Stomach smooth muscle (tissue), 2 donors: ENCODE results near the gene MN1.

ENCODE experiments used
- H3K27ac ChIP-seq: one replicate; pipeline ENCODE4 v1.7.0; 2013; ENCODE audit warnings: mild to moderate bottlenecking, low read length, inconsistent platforms
- H3K27me3 ChIP-seq, 2 donors: one replicate each; pipeline ENCODE4 v1.7.0; 2013; ENCODE audit warnings: low read length in 2 of 2; ENCODE audit not compliant: insufficient read depth in 2 of 2, control insufficient read depth in 1 of 2
- H3K36me3 ChIP-seq, 2 donors: one replicate each; pipeline ENCODE4 v1.7.0; 2013; ENCODE audit warnings: low read length in 2 of 2; ENCODE audit not compliant: control insufficient read depth in 2 of 2, insufficient read depth in 2 of 2
- H3K4me1 ChIP-seq: one replicate; pipeline ENCODE4 v1.7.0; 2013; ENCODE audit warnings: low read length; ENCODE audit not compliant: control insufficient read depth, insufficient read depth
- H3K4me3 ChIP-seq, 2 donors: one replicate each; pipeline ENCODE4 v1.7.0; 2013; ENCODE audit warnings: low read length in 2 of 2
- H3K9ac ChIP-seq, 2 donors: one replicate each; pipeline ENCODE4 v1.7.0; 2013; ENCODE audit warnings: low read length in 2 of 2, mild to moderate bottlenecking in 1 of 2
- H3K9me3 ChIP-seq, 2 donors: one replicate each; pipeline ENCODE4 v1.7.0; 2013; ENCODE audit warnings: low read length in 2 of 2; ENCODE audit not compliant: control insufficient read depth in 2 of 2
- donor health status: healthy.
- donor health status: Pancreatic carcinoma.

The MN1 gene

GRCh38 chr22:27720860-27721259 is 80.7 kb downstream of the MN1 start:
- Histone ChIP-seq H3K9me3 (peaks cover 0 to 5% of the 10 kb centered on the region in 2 donors), H3K4me1 (peaks cover 7% of the 10 kb centered on the region), H3K27ac (no peak overlapping the region), H3K4me3 (no peak overlapping the region), H3K9ac (no peak overlapping the region), H3K27me3 (peaks cover 0 to 3% of the 10 kb centered on the region in 2 donors), H3K36me3 (no peaks in the 10 kb centered on the region)

DNA sequence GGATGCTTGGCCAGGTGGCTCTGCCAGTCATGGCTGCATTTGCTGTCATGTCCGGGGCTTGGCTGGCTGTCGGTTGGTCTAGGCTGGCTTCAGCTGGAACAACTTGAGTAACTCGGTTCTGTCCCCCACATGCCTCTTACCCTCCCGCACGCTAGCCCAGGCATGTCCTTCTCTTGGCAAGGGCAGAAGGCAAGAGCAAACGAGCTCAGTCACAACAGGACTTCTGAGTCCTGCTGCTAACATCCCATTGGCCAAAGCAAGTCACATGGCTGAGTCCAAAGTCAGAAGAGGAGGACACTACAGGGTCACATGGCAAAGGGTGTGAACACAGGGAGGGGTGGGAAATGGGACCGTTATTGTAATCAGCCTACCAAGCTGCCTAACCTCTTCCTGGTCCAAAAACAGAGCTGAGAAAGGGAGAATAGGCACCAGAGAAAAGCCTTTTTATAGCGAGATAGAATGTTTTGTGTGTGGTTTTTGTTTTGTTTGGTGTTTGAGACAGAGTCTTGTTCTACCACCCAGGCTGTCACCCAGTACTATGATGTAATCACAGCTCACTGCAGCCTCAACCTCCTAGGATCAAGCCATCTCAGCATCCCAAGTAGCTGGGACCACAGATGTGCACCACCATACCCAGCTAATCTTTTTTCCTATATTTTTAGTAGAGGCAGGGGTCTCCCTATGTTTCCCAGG is 81.9 kb downstream of the MN1 start:
- H3K9ac ChIP-seq = no peak overlapping the region
- peaks cover 7% of the 10 kb centered on the region for H3K4me1 ChIP-seq
- peaks cover 0 to 6% of the 10 kb centered on the region in 2 donors for H3K9me3 ChIP-seq
- H3K27me3 ChIP-seq = peaks cover 0 to 5% of the 10 kb centered on the region in 2 donors
- no peak overlapping the region for H3K27ac ChIP-seq
- H3K4me3 ChIP-seq = no peak overlapping the region
- no peaks in the 10 kb centered on the region for H3K36me3 ChIP-seq

DNA sequence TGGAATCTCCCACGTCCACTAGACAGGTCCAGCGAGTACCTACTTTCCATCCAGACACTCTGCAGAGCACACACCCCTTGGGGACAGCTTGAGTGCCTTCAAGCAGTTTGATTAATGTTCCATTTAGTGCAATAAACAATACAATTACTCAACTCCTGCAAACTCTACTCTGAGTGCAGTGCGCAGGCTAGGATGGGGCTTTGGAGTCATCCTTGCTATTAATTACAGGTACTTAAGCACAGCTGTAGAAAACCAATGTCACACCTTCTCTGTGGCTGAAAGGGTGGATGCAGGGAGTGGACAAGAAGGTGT is 82.6 kb downstream of the MN1 start:
- Histone ChIP-seq H3K36me3 (no peaks in the 10 kb centered on the region), H3K4me1 (peaks cover 7% of the 10 kb centered on the region), H3K9me3 (peaks cover 0 to 6% of the 10 kb centered on the region in 2 donors), H3K9ac (no peak overlapping the region), H3K27ac (no peak overlapping the region), H3K27me3 (peaks cover 0 to 5% of the 10 kb centered on the region in 2 donors), H3K4me3 (no peak overlapping the region)

GRCh38 chr22:27718186-27719035 is 83.1 kb downstream of the MN1 start:
- peak overlapping the region in 1 of 2 donors; percentile 40 for H3K4me3 ChIP-seq
- H3K36me3 ChIP-seq = no peaks in the 10 kb centered on the region
- H3K27me3 ChIP-seq = peaks cover 0 to 5% of the 10 kb centered on the region in 2 donors
- H3K4me1 ChIP-seq = peaks cover 7% of the 10 kb centered on the region
- peaks cover 0 to 6% of the 10 kb centered on the region in 2 donors for H3K9me3 ChIP-seq
- no peak overlapping the region for H3K27ac ChIP-seq
- no peak overlapping the region for H3K9ac ChIP-seq

- peaks cover 0 to 6% of the 10 kb centered on the region in 2 donors for H3K9me3 ChIP-seq
- no peak overlapping the region for H3K9ac ChIP-seq
- H3K4me1 ChIP-seq = peaks cover 7% of the 10 kb centered on the region
- no peaks in the 10 kb centered on the region for H3K36me3 ChIP-seq
- H3K4me3 ChIP-seq = no peak overlapping the region
- no peak overlapping the region for H3K27ac ChIP-seq
- peaks cover 0 to 7% of the 10 kb centered on the region in 2 donors for H3K27me3 ChIP-seq
Measured at GRCh38 chr22:27717094-27717493, 84.5 kb downstream of the MN1 start.

- Histone ChIP-seq H3K36me3 (no peaks in the 10 kb centered on the region), H3K9ac (no peak overlapping the region), H3K4me1 (peaks cover 7% of the 10 kb centered on the region), H3K4me3 (no peak overlapping the region), H3K27me3 (peaks cover 0 to 7% of the 10 kb centered on the region in 2 donors), H3K9me3 (peaks cover 0 to 6% of the 10 kb centered on the region in 2 donors), H3K27ac (no peak overlapping the region)
Measured at GRCh38 chr22:27716074-27716473, 85.5 kb downstream of the MN1 start.

DNA sequence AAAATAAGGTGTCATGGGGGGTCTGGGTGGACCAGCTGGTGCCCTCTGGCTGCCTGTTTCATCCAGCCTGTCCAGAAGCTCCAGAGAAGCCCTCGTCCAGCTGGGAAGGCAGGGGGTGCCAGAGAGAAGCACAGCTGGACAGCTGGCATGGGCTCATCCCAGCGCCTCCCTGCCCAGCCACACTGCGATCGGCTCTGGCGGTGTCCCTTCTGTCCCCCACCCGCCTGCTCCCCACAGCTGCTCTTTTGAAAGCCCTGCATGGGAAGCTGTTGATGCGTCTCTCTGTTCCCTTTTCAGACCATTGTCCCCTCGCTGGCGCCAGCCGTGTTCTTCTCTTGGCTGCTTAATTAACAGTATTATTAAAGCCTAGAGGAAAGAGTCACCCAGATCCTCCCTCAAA is 86.5 kb downstream of the MN1 start:
- no peak overlapping the region for H3K27ac ChIP-seq
- H3K9me3 ChIP-seq = peaks cover 0 to 6% of the 10 kb centered on the region in 2 donors
- peaks cover 7% of the 10 kb centered on the region for H3K4me1 ChIP-seq
- no peak overlapping the region for H3K4me3 ChIP-seq
- H3K9ac ChIP-seq = no peak overlapping the region
- no peaks in the 10 kb centered on the region for H3K36me3 ChIP-seq
- peaks cover 0 to 7% of the 10 kb centered on the region in 2 donors for H3K27me3 ChIP-seq

GRCh38 chr22:27714068-27714467 is 87.5 kb downstream of the MN1 start:
- no peak overlapping the region for H3K4me3 ChIP-seq
- H3K9ac ChIP-seq = no peak overlapping the region
- no peaks in the 10 kb centered on the region for H3K36me3 ChIP-seq
- peaks cover 7% of the 10 kb centered on the region for H3K4me1 ChIP-seq
- no peak overlapping the region for H3K27ac ChIP-seq
- peaks cover 0 to 6% of the 10 kb centered on the region in 2 donors for H3K9me3 ChIP-seq
- peaks cover 3 to 7% of the 10 kb centered on the region in 2 donors for H3K27me3 ChIP-seq

DNA sequence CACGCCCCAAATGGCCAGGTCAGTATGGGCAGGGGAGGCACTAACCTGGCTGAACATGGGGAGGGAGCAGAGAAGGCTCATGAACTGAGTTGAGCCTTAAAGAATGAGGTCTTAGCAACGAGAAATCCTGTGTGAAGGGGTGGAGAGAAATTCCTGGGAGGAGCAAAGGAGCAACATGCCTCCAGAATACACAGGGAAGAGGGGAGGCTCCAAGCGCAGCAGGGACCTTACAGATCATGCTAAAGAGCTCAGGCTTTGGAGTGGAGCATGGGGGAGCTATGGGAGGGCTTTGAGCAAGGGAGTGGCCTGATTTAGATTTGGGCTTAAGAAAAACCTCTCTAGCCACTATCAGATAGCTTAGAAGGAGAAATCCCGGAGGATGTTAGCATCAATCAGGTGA is 88.1 kb downstream of the MN1 start:
- peaks cover 0 to 6% of the 10 kb centered on the region in 2 donors for H3K9me3 ChIP-seq
- H3K27me3 ChIP-seq = peaks cover 3 to 7% of the 10 kb centered on the region in 2 donors
- H3K27ac ChIP-seq = no peak overlapping the region
- no peak overlapping the region for H3K4me3 ChIP-seq
- no peaks in the 10 kb centered on the region for H3K36me3 ChIP-seq
- H3K4me1 ChIP-seq = peaks cover 5% of the 10 kb centered on the region
- no peak overlapping the region for H3K9ac ChIP-seq

DNA sequence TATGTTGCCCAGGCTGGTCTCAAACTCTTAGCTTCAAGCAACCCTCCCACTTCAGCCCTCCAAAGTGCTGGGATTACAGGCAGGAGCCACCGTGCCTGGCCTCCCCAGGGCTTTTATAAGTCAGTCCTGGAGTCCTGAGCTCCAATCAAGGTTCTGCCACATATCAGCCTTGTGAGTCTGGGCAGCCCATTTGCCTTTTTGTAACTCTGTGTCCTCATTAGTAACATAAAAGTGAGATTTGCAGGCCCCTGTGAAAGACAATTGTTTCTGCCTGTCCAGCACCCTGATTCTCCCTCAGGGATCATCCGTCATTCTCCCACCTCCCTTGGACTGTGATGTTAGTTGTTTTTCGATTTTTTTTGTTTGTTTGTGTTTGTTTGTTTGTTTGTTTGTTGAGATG is 89.8 kb downstream of the MN1 start:
- Histone ChIP-seq H3K9me3 (peaks cover 0 to 6% of the 10 kb centered on the region in 2 donors), H3K36me3 (no peaks in the 10 kb centered on the region), H3K27me3 (peaks cover 3 to 7% of the 10 kb centered on the region in 2 donors), H3K9ac (no peak overlapping the region), H3K27ac (no peak overlapping the region), H3K4me3 (no peak overlapping the region), H3K4me1 (no peaks in the 10 kb centered on the region)

GRCh38 chr22:27711012-27711411 is 90.5 kb downstream of the MN1 start:
- H3K27ac ChIP-seq = no peak overlapping the region
- no peak overlapping the region for H3K4me3 ChIP-seq
- peaks cover 3 to 6% of the 10 kb centered on the region in 2 donors for H3K27me3 ChIP-seq
- H3K4me1 ChIP-seq = no peaks in the 10 kb centered on the region
- H3K36me3 ChIP-seq = no peaks in the 10 kb centered on the region
- peaks cover 0 to 2% of the 10 kb centered on the region in 2 donors for H3K9me3 ChIP-seq
- no peak overlapping the region for H3K9ac ChIP-seq
